Measurements from ENCODE around the gene ST3GAL3.

The ST3GAL3 gene

DNA sequence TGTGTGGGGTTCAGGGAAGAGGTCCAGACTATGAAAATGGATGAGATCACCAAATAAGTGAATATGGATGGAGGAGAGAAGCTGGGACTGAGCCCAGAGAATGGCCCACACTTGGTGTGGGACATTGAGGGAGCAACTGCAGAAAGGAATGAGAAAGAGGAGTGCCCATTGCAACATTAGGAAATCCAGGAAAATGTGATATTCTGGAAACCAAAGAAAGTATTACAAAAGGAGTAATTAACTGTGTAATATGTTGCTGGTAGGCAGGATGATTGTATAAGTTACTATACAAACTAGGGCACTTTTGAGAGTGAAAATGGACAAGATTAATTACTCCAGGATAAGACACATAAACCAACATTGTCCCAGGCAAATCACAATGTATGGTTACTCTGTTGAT, 166.5 kb downstream of the ST3GAL3 start:
- no peak for DNase-seq

DNA sequence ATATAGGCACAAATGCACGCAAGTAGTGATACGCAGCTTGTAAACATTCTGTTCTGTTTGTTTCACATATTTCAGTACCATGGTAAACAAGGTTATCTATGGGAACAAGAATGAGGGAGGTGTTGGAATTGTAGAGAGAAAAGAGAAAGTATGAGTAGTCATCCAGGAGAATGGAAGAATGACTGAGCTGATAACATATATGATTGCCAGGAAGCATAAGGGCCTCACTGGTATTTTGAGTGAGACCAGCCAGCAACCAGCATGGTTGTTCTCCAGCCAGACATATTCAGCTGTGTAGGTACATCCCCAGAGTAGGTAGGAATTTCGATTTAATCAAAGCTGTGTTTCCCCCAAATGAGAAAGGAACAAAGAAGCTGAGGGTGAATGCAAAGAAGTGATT, 167.4 kb downstream of the ST3GAL3 start:
- DNase-seq, result no peak

DNA sequence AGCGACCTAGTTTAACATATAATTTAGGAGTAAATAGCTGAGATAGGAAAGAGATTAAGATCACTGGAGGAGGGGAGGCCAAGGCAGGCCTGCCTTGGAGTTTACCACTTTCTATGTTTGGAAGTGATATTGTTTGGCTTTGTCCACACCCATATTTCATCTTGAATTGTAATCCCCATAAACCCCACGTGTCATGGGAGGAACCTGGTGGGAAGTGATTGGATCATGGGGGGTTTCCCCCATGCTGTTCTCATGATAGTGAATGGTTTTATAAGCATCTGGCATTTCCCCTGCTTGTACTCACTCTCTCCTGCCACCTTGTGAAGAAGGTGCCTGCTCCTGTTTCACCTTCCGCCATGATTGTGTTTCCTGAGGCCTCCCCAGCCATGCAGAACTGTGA, 168.0 kb downstream of the ST3GAL3 start:
- DNase-seq, result no peak

DNA sequence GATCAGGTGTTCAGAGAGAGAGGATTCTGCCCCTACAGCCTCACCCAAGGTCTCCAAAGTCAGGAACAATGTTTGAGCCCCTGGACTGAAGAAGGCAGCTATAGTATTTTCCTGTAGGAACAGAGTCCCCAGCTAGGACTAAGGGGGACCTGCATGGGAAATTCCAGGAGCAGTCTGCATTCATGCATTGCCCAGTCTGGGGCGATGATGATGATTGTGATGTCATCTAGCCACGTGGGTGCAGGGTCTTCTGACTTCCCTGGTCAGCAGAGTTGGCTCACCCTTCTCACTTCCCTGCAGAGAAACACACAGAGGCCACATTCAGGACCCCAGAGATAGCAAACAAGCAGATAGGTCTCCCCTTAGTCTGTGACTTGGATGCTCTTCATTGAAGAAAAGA, 169.8 kb downstream of the ST3GAL3 start:
- DNase-seq, result no peak

DNA sequence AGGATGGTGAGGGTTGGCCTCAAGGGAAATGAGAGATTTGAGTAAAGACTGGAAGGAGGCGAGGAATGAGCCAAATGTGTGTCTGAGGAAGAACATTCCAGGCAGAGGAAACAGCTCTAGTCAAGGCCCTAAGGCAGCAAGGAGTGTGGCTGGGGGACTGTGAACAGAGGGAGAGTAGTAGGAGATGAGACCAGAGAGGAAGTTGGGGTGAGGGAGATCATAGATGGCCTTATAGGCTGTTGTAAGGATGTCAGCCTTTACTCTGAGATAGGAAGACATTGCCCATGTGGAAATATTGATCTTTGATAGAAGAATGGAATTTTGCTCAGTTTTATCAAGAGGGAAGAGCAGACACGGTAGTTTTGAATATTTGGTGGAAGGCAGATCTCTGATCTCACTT, 171.1 kb downstream of the ST3GAL3 start:
- DNase-seq, result no peak

DNA sequence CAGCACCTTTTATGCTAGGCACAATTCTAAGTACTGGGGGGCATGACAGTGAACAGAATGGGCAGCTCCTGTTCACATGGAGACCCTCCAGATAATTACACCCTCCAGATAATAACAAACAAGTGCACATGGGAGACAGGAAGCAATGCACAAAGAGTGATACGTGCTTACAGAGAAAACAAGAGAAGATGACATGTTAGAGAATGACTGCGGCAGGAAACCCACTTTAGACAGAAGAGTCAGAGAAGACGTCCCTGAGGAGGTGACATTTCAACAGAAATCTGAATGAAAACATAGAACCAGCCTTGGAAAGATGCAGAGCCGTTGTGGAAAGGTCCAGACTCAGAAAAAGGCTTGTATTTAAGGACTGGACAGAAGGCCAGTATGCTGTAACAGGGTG, 171.5 kb downstream of the ST3GAL3 start:
- no peak for DNase-seq

DNA sequence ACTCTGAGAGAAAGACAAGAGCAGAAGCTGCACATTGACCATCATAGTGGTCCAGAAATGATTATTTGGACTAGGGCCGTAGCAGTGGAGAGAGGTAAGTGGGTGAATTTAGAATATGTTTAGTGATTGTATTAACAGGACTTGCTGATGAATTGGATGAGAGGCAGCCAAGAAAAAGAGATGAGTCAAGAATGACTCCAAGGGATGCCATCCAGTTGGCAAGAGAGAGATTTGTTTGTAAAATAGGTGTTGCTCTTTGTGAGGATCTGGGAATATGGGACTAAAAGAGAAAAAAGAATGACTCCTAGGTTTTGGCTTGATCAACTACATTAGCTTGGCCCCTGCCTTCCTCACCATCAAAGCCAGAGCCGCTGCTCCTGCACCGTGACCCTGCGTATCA, 172.1 kb downstream of the ST3GAL3 start:
- DNase-seq, result no peak

DNA sequence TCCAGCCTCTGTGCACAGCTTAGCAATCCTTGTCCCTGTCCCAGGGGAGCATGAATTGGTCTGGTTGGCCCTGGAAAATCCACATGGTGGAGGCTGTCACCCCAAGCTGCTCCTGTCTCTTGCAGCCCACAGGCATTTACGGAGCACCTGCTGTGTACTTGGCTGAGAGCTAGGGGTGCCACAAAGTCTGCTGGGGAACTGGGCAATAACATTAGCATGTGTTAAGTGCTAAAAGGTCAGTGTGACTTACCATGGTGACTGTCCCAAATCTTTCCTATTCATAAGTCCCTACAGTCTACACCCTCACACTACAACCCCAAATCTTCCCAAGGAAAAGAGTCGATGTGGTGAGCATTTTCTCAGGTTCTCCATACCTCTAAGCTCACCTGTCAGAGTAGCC, 172.7 kb downstream of the ST3GAL3 start:
- no peak for DNase-seq

DNA sequence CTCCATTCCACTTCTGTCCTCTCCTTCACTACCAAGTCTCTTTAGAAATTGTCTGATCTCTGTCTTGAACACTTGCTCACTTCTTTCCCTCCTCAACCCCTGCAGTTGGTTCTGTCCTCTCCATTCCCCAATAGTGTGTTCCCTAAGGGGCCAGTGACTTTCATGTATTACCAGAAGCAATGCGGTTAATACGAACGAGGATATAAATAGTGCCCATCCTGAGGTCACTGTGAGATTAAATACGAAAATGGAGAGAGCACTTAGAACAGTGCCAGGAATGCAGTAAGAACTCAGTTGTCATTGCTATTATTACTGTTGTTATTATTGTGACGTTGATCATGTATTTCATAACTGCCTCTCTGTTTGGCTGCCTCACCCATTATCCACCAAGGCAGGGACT, 173.3 kb downstream of the ST3GAL3 start:
- DNase-seq, result no peak

DNA sequence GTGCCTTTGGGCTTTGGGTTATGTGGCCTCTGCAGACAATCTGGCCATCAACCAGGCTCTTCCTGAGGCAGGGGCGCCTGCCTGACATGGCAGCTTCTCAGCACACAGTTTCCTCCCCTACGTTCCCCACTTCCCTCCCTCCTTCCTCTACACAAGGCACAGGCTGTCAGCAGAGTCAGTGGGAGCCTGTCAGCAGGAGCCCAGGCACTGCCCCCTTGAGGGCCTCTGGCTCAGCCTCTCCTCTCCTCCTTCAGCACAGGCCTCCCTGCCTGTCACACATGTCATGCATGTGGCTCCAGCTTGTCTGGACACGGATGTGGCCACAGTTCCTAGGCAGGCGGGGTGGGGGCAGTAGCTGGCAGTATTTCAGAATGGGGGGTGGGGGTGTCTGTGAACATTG, 174.1 kb downstream of the ST3GAL3 start:
- DNase-seq, result no peak

DNA sequence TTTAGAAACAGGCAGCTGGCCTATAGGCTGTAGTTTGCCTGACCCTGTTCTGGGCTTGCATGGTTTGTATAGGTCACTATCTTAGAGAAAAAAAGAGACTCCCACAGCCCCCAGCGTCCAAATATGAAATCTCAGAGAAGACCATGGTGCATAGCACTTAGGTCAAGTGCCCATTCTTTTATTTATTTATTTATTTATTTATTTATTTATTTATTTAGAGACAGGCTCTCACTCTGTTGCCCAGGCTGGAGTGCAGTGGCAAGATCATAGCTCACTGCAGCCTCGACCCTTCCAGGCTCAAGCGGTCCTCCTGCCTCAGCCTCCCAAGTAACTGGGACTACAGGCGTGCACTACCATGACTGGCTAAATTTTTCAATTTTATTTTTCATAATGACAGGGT, 175.4 kb downstream of the ST3GAL3 start:
- no peak for DNase-seq

DNA sequence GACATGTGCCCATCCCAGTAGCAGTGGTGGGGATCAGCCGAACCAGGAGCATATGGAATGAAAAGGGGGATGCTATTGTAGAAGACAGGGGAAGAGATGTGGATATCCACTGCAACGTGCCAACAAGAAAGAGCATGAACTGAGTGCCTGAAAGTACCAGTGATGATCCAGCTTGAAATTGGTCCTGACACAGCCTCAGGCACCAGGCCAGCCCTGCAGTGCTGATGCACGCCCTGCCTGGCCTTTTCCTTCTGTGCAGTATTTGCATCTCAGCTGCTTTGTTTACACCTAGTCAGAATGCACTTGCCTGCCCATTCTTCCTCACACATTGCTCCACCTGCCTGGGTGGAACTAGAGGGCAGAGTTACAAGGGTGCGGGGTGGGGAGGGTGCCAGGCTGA, 176.0 kb downstream of the ST3GAL3 start:
- DNase-seq, result no peak

DNA sequence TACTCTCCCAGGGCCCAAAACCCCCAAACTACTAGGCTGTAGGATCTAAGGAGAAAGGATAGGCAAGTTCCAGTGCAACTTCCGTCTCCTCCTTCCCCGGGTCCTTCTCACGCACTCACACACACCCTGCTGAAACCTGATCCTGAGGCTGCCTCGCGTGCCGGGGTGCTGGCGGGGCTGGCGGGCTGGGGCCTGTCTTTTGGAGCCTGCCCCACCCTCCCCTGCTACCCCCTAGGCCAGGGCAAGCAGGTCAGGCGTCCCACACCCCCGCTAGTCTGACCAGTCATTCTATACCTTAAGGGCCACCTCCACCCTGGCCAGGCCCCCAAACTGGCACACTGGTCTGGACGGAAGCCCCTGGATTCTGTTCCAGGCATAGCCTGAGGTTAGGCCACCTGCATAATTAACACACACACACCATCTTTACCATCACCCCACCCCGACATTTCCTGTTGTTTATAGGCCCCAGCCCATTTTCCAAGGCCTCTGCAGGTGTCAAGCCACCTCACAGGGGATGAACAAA, 178.0 kb downstream of the ST3GAL3 start:
- no peak for DNase-seq

DNA sequence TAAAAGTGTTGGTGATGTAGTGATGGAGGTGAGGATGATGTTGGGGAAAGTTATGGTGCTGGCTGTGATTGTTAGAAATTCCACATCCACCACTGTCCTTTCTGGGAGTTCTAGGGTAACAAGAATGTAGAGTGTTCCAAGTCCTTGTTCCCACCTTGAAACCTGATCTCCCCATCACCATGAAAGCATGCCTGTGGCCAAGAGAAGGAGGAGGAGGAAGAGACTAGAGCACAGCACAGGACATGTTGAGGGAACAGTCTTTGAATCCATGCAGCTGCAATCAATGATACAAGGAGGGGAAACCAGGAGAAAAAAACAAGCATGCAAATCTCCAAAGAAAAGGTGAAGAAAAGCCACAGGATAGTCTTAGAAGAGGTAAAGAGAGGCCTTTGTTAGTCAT, 180.4 kb downstream of the ST3GAL3 start:
- DNase-seq, result no peak

DNA sequence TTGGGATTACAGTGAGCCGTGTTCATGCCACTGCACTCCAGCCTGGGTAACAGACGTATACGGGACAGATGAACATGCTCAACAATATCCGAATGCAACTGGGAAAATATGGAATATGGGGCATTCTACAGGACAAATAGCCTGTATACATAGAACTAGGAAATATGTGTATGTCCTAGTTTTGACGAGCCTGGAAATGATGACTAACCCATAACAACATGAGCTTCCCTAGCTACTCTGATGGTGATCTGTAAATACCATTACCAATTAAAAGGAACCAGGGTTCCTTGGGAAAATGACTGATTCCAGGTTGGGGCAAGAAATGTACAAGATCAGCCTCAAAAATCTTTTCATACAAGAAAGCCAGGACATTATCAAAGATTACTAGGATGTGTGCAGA, 183.5 kb downstream of the ST3GAL3 start:
- DNase-seq, result no peak

DNA sequence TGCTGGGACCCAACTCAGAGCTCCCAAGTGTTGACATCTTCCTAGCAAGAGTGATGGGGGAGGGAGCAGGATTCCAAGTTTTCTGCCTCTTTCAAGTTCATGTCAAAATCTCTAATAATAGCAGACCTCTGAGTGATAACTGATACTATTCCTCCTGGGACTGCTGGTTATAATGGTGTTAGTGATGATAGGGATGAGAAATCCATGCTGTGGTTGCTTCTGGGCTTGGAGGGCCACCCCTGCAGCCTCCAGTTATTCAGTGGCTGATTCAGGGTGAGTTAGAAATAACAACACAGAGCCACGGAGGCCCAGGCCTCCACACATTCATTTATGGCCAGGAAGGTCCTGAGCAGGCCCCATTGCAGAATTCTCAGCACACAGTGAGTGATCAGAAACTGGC, 185.7 kb downstream of the ST3GAL3 start:
- DNase-seq, result no peak

DNA sequence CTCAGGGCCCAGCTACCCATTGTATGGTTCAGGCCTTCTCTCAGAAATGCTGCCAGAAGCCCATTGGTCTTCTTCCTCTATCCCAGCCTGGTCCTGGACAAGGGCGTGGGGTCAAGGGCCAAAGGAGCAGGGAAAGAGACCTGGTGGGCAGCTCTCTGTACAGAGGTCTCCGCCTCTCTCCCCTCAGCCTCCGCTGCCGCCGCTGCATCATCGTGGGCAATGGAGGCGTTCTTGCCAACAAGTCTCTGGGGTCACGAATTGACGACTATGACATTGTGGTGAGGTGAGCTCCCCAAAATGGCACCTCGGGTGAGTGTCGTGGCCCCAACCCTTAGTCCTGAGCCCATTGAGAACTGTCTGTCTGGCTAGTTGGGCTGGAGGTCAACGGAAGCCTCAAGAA, 191.6 kb downstream of the ST3GAL3 start:
- no peak for DNase-seq

DNA sequence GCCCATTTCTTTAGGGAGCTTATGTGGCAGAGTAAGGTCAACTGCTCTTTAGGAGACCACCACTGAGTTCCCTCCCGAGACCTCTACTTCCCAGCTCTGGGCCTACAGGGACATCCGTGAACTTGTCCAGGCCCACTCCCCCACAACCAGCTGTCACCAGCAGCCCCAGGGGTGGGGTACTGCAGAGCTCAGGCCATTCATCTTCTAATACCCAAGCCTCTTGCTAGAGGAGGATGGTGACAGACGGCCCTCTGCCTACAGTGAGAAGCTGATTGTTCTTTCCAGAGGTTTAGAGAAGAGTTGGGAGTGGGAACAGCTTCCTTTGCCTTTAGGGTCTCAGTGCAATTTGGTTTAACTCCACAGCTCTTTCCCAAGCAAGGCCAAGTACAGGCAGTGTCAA, 193.1 kb downstream of the ST3GAL3 start:
- no peak for DNase-seq

DNA sequence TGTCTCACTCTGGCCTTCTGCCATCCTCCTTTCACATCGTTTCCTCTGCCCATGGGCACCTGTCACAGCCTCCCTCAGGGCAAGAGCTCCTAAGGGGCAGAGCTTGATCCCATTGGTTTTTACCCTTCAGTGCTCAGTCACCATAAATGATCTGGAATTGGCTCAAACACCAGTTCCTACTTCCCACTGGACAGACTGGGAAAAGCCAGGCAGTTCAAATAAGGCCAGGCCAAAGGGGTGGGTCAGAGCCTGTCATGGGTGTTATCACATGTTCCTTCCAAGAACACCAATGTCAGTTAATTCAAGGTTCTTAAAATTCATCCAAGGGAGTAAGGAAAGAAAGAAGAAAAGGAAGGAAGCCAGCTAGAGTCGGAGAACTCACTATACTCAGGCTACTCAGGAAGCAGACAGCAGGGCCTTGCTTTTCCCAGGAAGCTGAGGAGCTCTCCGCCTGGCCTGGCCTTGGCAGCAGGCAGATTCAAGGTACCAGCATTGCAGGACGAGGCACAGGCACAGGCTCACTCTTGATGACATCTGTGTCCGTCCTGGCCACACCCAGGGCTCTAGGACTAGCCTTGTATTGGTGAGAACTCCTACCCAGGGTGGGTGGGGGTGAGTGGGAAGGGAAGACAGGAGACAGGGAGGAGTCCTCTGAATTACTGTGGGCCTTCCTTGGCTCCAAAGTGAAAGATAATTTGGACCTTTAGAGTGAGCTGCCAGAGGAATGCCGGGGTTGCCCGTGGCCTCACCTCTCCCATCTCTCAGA, 194.0 kb downstream of the ST3GAL3 start:
- no peak for DNase-seq

DNA sequence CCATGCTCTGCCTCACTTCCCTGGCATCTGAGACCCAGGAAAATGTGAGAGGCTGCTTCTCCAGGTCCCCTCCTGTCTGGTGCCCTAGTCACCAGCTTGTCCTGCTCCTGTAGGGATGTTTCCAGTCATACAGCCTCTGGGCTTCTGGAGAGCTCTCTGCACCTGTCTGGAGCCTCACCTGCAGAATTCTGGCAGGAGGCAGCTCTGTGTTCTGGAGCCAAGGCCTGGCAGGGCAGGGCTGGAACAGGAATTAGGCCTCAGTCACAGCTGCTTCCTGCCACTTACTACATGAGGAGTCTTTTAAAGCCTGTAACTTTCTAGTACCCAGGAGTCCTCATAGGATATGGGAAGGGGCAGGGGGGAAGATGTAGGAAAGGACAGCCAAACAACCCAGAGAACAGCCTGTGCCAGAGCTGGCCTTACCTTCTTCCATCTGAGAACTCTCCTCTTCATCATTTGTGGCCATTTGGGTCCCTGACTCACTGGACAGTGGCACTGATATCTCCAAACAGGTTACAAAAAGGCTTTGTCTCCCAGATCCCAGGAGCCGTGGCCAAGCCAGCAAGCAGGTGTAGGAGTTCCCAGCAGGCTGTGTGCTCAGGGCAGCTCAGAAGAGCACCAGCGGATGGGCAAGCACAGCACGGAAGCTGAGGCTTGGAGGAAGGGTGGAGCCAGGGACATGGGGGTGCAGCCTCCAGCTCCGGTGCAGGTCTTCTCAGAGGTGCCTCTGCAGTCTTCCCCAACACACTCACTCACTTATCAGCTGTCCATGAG, 194.9 kb downstream of the ST3GAL3 start:
- no peak for DNase-seq

DNA sequence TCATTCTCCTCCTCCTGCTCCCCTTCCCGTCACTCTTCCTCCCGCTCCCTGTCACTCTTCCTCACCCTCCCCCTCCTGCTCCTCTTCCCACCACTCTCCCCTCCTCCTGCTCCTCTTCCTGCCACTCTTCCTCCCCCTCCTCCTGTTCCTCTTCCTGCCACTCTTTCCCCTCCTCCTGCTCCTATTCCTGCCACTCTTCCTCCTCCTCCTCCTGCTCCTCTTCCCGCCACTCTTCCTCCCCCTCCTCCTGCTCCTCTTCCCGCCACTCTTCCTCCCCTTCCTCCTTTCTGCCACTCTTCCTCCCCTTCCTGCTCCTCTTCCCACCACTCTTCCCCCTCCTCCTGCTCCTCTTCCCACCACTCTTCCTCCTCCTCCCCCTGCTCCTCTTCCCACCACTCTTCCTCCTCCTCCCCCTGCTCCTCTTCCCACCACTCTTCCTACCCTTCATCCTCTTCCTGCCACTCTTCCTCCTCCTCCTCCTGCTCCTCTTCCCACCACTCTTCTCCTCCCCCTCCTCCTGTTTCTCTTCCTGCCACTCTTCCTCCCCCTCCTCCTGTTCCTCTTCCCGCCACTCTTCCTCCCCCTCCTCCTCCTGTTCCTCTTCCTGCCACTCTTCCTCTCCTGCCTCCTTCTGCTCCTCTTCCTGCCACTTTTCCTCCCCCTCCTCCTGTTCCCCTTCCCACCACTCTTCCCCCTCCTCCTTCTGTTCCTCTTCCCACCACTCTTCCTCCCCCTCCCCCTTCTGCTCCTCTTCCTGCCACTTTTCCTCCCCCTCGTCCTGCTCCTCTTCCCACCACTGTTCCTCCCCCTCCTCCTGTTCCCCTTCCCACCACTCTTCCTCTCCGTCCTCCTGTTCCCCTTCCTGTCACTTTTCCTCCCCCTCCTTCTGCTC, 197.6 kb downstream of the ST3GAL3 start:
- no peak for DNase-seq

DNA sequence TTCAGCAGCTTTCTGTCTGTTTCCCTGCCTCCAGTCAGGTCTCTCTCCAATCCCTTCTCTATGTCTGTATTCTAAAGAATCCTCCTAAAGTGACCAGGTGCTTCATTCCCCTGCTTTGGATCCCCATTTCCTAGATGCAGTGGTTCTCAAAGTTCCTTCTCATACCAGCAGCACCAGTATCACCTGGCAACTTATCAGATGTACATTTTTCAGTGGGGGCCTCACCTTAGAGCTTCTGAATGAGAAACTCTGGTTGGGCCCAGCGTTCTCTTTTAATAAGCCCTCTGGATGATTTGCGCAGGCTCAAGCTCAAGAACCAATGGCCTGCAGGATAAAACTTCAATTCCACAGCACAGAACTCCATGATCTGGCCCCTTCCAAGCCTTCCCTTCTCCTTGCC, 200.9 kb downstream of the ST3GAL3 start:
- no peak for DNase-seq

Data from nucleus accumbens (tissue), 56 donors.